ENCODE data around the gene CIAO3. TPM values are rescaled to one million over a fixed set of nuclear protein-coding genes. Genes with fewer than 3 reads are reported as not detected.

Gene CIAO3
- polyA plus RNA-seq, 3 donors = 8.6 to 41.1 (median 11.8) TPM

DNA sequence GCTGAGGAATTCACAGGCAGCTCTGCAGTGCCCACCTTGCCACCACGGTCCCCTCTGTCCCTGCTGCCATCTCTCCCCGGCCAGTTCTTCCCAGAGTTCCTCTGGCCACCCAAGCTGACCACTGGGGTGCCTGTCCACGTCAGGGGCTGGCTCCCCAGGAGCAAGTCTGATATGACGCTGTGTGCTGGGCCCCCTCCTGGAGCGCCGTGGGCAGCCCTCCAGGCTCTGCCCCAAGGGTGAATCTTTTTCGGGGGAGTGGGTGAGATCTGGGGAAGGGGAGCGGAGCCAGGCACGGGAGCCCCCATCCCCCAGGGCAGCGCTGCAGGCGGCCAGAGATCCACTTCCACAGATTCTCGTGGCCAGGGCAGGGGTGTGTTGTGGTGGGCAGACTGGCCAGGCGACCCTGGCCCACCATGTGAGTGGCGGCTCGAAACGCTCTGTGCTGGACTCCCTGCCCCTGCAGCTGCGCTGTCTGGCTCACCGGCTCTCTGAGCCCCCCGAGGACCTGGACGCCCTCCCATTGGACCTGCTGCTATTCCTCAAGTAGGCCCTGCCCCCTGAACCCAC is 23.5 kb upstream of the CIAO3 start:
- no peaks in the 10 kb centered on the region for H3K36me3 Mint-ChIP-seq
- TF ChIP-seq, protein P1, sequence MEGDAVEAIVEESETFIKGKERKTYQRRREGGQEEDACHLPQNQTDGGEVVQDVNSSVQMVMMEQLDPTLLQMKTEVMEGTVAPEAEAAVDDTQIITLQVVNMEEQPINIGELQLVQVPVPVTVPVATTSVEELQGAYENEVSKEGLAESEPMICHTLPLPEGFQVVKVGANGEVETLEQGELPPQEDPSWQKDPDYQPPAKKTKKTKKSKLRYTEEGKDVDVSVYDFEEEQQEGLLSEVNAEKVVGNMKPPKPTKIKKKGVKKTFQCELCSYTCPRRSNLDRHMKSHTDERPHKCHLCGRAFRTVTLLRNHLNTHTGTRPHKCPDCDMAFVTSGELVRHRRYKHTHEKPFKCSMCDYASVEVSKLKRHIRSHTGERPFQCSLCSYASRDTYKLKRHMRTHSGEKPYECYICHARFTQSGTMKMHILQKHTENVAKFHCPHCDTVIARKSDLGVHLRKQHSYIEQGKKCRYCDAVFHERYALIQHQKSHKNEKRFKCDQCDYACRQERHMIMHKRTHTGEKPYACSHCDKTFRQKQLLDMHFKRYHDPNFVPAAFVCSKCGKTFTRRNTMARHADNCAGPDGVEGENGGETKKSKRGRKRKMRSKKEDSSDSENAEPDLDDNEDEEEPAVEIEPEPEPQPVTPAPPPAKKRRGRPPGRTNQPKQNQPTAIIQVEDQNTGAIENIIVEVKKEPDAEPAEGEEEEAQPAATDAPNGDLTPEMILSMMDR (IDR thresholded peaks at IDR 0.05) = no peak

DNA sequence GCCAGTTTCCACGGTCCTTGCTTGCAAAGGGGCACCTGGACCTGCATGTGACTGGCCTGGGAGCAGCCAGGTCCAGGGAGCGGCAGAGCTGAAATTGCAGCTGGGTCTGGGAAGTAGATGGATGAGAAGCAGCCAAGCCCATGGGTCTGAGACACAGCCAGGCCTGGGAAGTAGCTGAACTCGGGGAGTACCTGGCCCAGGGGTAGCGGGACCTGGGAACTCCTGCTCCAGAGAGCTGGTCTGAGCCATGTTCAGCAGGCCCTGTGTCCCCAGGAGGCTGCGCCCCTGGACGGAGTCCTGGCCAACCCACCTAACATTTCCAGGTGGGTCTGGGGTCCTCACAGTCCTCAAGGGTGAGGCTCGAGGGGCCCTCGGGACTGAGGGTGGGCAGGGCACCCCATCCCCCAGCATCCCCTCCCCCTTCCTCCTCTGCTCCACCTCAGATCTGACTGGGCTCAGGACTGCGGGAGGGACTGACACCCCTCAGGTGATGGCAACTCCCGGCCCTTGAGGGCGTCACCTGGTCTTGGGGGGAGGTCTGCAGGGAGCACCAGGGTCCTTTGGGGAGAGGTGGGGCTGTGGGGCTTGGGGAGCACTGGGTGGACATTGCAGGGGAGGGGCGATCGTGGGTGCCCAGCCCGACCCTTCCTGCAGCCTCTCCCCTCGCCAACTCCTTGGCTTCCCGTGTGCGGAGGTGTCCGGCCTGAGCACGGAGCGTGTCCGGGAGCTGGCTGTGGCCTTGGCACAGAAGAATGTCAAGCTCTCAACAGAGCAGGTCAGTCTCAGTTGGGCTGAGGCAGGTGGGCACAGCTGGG is 22.8 kb upstream of the CIAO3 start:
- peaks cover 0 to 6% (median 1%) of the 10 kb centered on the region in 3 donors for H3K27me3 Mint-ChIP-seq (ENCODE audit: low read depth in 3 of 3)
- TF ChIP-seq, protein P1 (IDR thresholded peaks at IDR 0.05) = no peak
- Histone ChIP-seq H3K9me3 (replicated peaks in 1 of 2; ENCODE audit: control insufficient read depth in 1 of 2, insufficient read depth in 1 of 2, low read length in 2 of 2) (no peaks in the 10 kb centered on the region), H3K79me2 (ENCODE audit: insufficient read depth, low read length) (no peaks in the 10 kb centered on the region), H3K4me3 (replicated peaks in 1 of 3; ENCODE audit: low read depth in 2 of 3, low read length in 3 of 3) (no peak overlapping the region), H3K9ac (ENCODE audit: insufficient read depth, low read length, poor library complexity, severe bottlenecking) (no peak overlapping the region), H3K4me1 (ENCODE audit: control insufficient read depth in 1 of 2, insufficient read depth in 2 of 2, low read length in 2 of 2) (no peaks in the 10 kb centered on the region), H3K27me3 (ENCODE audit: control insufficient read depth in 2 of 2, insufficient read depth in 2 of 2, low read length in 2 of 2) (no peaks in the 10 kb centered on the region), H3K36me3 (replicated peaks in 1 of 2; ENCODE audit: control insufficient read depth in 1 of 2, insufficient read depth in 2 of 2, low read length in 2 of 2) (no peaks in the 10 kb centered on the region), H3K27ac (ENCODE audit: low read depth in 1 of 2, low read length in 2 of 2) (no peak overlapping the region), H3K4me2 (replicated peaks; ENCODE audit: extremely low read depth, low read length, poor library complexity, severe bottlenecking) (no peak overlapping the region), H2AFZ (ENCODE audit: insufficient read depth, low read depth, low read length, poor library complexity, severe bottlenecking) (no peak overlapping the region), H4K20me1 (ENCODE audit: insufficient read depth, low read length) (no peaks in the 10 kb centered on the region)
- no peaks in the 10 kb centered on the region for H3K9me3 Mint-ChIP-seq
- H3K4me1 Mint-ChIP-seq = no peaks in the 10 kb centered on the region
- no peak overlapping the region for H3K27ac Mint-ChIP-seq
- no peak for DNase-seq
- no peaks in the 10 kb centered on the region for H3K36me3 Mint-ChIP-seq
- 96% methylated on average over 16 of the region's 21 CpGs for WGBS (ENCODE audit: insufficient coverage)
- intact Hi-C loops (cut with micrococcal nuclease) = no loop called here
- no peak overlapping the region for H3K4me3 Mint-ChIP-seq

More for the DNA sequence above, 23.5 kb upstream of the CIAO3 start:
- Histone ChIP-seq H4K20me1 (ENCODE audit: insufficient read depth, low read length) (no peaks in the 10 kb centered on the region), H3K4me2 (replicated peaks; ENCODE audit: extremely low read depth, low read length, poor library complexity, severe bottlenecking) (no peak overlapping the region), H2AFZ (ENCODE audit: insufficient read depth, low read depth, low read length, poor library complexity, severe bottlenecking) (no peak overlapping the region), H3K36me3 (replicated peaks in 1 of 2; ENCODE audit: control insufficient read depth in 1 of 2, insufficient read depth in 2 of 2, low read length in 2 of 2) (no peaks in the 10 kb centered on the region), H3K4me1 (ENCODE audit: control insufficient read depth in 1 of 2, insufficient read depth in 2 of 2, low read length in 2 of 2) (no peaks in the 10 kb centered on the region), H3K9ac (ENCODE audit: insufficient read depth, low read length, poor library complexity, severe bottlenecking) (no peak overlapping the region), H3K9me3 (replicated peaks in 1 of 2; ENCODE audit: control insufficient read depth in 1 of 2, insufficient read depth in 1 of 2, low read length in 2 of 2) (no peaks in the 10 kb centered on the region), H3K27me3 (ENCODE audit: control insufficient read depth in 2 of 2, insufficient read depth in 2 of 2, low read length in 2 of 2) (peaks cover 0 to 2% of the 10 kb centered on the region in 2 donors), H3K4me3 (replicated peaks in 1 of 3; ENCODE audit: low read depth in 2 of 3, low read length in 3 of 3) (no peak overlapping the region), H3K79me2 (ENCODE audit: insufficient read depth, low read length) (no peaks in the 10 kb centered on the region), H3K27ac (ENCODE audit: low read depth in 1 of 2, low read length in 2 of 2) (no peak overlapping the region)
- Mint-ChIP-seq H3K27ac (no peak overlapping the region), H3K27me3 (ENCODE audit: low read depth in 3 of 3) (peaks cover 0 to 10% (median 1%) of the 10 kb centered on the region in 3 donors), H3K9me3 (no peaks in the 10 kb centered on the region), H3K4me3 (no peak overlapping the region), H3K4me1 (no peaks in the 10 kb centered on the region)
- 87% methylated on average over 8 of the region's 20 CpGs for WGBS (ENCODE audit: insufficient coverage)
- intact Hi-C loops (cut with micrococcal nuclease) = no loop called here
- DNase-seq = no peak

Data from CD14-positive monocyte (primary cell).